HG03135 (cell line): ENCODE measurements around the gene SLC38A11.
"Not testable (repeated sequence)": the region's sequence is repeated elsewhere in the genome, so short reads cannot be mapped to it uniquely, and the experiment has no call there.

ENCODE experiments used
- ATAC-seq: cut with Tn5 transposase; IDR thresholded peaks from one replicate; pipeline ENCODE4 v1.9.1; 2021; ENCODE audit warnings: mild to moderate bottlenecking, moderate library complexity; ENCODE audit not compliant: unreplicated experiment

The SLC38A11 gene, protein sequence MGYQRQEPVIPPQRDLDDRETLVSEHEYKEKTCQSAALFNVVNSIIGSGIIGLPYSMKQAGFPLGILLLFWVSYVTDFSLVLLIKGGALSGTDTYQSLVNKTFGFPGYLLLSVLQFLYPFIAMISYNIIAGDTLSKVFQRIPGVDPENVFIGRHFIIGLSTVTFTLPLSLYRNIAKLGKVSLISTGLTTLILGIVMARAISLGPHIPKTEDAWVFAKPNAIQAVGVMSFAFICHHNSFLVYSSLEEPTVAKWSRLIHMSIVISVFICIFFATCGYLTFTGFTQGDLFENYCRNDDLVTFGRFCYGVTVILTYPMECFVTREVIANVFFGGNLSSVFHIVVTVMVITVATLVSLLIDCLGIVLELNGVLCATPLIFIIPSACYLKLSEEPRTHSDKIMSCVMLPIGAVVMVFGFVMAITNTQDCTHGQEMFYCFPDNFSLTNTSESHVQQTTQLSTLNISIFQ

GRCh38 chr2:164954954-164955701 lies at the start of gene SLC38A11:
TSS of gene SLC38A11 (minus strand) at chr2:164955525. CDS start at chr2:164955247, 278 bp downstream.
- no peak for ATAC-seq

- ATAC-seq = no peak
These were observed 48.3 kb upstream of the SLC38A11 start for GRCh38 chr2:165003443-165004130.

- ATAC-seq = no peak
These were observed 47.3 kb upstream of the SLC38A11 start for GRCh38 chr2:165002638-165003037.

- ATAC-seq = not testable (repeated sequence)
These were observed 39.5 kb upstream of the SLC38A11 start for GRCh38 chr2:164994664-164995299.

- no peak for ATAC-seq
These were observed 38.1 kb upstream of the SLC38A11 start for GRCh38 chr2:164993287-164994016.

DNA sequence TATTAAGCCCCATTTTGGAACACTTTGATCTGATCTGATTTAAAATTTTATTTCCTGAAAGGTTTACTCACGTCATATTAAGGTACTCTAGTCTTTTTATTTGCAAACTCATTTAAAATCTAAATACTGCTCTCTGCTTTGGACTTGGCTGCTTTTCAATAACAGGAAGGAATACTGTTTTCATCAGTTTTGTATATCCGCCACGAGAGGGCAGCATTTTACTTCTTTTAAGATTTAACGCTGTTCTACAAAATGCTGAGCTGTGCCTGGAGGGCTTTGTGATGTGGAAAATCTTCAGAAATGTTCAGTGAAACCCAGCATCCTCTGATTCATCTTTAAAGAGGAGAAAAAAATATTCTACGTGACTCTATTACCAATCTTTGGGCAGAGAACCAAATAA lies 37.5 kb upstream of the SLC38A11 start:
- peak; percentile 59 for ATAC-seq

- not testable (repeated sequence) for ATAC-seq
These were observed 36.7 kb upstream of the SLC38A11 start for GRCh38 chr2:164992093-164992454.

GRCh38 chr2:164991361-164992092 lies 36.2 kb upstream of the SLC38A11 start:
- peak; percentile 76 for ATAC-seq

DNA sequence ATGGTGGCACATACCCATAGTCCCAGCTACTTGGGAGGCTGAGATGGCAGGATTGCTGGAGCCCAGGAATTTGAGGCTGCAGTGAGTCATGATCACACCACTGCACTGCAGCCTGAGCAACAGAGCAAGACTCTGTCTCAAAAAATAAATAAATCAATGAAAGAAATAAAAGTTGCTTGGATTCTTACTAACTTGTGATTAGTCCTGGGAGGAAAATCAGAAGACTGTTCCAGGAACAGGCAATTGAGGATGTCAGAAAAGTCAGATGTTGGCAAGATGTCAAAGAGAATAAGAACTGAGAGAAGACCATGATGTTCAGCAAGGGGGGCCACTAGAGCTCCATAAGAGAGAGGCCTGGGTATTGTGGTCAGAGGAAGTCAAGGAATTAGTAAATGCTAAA lies 35.6 kb upstream of the SLC38A11 start:
- not testable (repeated sequence) for ATAC-seq

GRCh38 chr2:164988805-164989204 lies 33.5 kb upstream of the SLC38A11 start:
- ATAC-seq = not testable (repeated sequence)

GRCh38 chr2:164986027-164986426 lies 30.7 kb upstream of the SLC38A11 start:
- ATAC-seq = not testable (repeated sequence)

DNA sequence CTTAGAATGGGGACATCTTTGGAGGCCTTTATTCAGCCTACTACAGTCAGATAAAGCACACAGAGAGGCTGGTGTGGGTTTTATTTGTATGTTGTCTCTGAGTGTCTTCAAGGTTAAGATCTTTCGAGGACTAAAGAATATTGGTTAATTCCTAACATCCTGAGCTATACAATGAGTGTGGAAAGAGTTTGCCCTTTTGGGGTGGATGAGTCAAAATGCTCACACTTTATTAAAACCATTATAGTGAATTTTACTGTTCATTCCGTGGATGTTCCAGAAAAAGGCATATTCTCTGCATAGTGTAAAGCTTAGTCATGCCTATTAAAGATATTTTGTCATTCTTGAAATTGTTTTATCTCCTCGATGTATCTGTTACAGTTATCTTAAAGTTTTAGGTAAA lies 29.1 kb upstream of the SLC38A11 start:
- no peak for ATAC-seq

- ATAC-seq = no peak
These were observed 26.1 kb upstream of the SLC38A11 start for GRCh38 chr2:164981217-164981990.

DNA sequence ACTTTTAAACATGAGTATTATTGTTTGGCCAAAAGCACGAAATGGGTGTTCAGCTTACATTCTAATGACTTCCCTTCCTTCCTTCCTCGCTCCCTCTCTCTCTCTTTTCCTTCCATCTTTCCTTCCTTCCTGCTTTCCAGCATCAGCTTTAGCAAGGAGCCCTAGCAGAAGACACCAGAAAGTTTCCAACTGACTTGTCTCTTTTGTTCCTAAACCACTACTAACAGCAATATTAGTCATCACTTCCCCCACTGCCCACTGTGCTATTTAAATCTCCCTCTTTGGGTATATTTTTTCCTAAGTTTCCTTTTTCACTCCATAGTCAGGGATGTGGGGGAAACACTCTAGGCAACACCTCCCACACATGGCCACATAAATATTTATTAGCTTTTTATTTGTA lies 25.4 kb upstream of the SLC38A11 start:
- ATAC-seq = not testable (repeated sequence)

DNA sequence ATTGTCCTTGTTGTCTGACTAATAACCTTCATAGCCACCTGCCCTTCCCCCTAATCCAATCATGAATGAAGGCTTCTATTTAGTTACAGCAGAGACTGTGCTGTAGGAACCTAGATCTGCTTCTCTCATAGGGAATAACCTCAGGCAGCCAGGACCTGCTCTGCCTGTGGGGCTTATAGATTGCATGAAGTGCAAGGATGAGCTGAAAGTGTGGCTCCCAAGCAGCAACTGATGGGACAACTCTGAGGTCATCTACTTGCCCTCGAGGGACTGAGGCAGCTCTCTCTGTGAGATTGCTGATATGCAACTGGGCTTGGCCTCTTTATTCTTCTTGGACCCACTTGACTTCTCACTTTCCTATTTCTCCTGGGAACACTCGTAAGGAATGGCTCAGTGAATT lies 23.8 kb upstream of the SLC38A11 start:
- no peak for ATAC-seq

- ATAC-seq = not testable (repeated sequence)
These were observed 21.6 kb upstream of the SLC38A11 start for GRCh38 chr2:164976875-164977470.

DNA sequence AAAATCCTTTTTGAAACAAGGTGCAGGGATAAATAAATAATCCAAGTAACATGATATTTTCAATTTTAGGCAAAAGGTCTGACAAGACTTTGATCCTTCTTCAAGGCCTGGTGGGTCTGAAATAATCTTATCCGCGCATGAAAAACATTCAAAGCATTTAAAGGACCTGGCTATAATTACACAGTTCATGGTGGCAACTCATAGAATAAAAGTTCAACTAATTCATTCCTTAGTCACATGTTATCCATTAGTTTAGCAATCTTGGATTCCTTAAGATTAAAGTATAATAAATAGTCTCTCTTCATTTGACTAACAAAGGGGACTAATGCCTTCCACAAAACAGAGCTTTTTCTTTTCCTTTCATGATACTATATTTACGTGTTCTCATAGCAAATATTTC lies 21.0 kb upstream of the SLC38A11 start:
- no peak for ATAC-seq

- no peak for ATAC-seq
These were observed 20.6 kb upstream of the SLC38A11 start for GRCh38 chr2:164975891-164976290.
